Endothelial cell of umbilical vein (primary cell): Measurements from ENCODE around the gene VSNL1. TPM values are rescaled to one million over a fixed set of nuclear protein-coding genes. Genes with fewer than 3 reads are reported as not detected.

Experiments
- BruUV-seq: library from RNA; stranded (reverse); fragments of 400-500 nt; replicated peaks from 2 replicates; lab custom pipeline; 2021; lab: Mats Ljungman, UMichigan
- CTCF ChIA-PET: fragments of 300-600, 350-600 bp; sonication (Branson Sonifier 250); formaldehyde crosslinking; loops from one replicate; lab custom pipeline; 2021; ENCODE audit warnings: antibody characterized with exemption, inconsistent platforms; lab: Charles Lee
- POLR2A ChIA-PET: fragments of 300-600, 350-600 bp; sonication (Branson Sonifier 250); formaldehyde crosslinking; loops from one replicate; lab custom pipeline; 2021; ENCODE audit warnings: antibody characterized with exemption, inconsistent platforms; lab: Charles Lee
- DNase-seq: peaks from one replicate; pipeline ENCODE4 v3.0.0-alpha.2; 2011; ENCODE audit warnings: low read depth, low spot score
- FAIRE-seq: peaks from 2 replicates; lab custom pipeline; 2011; peaks lifted over from hg19 to GRCh38; lab: Jason Lieb, UNC
- H2AFZ ChIP-seq: 2 replicates; pipeline ENCODE4 v1.6.0; 2012; ENCODE audit warnings: low read depth, low read length, control low read depth, inconsistent platforms
- H3K27ac ChIP-seq: 2 replicates; pipeline ENCODE4 v1.5.1; 2011; ENCODE audit warnings: low read depth, mild to moderate bottlenecking, control low read depth, low read length, moderate library complexity; ENCODE audit not compliant: insufficient read depth
- H3K27me3 ChIP-seq, 2 experiments: 2 replicates each; pipeline versions ENCODE4 v1.6.0 to v1.6.1; 2011; ENCODE audit warnings: low read length in 2 of 2, mixed read lengths in 1 of 2; ENCODE audit not compliant: control insufficient read depth in 2 of 2, insufficient read depth in 2 of 2
- H3K36me3 ChIP-seq, 2 experiments: 2 replicates in 1 of 2; 3 replicates in 1 of 2; pipeline ENCODE4 v1.5.1; 2011; ENCODE audit warnings: low read length in 2 of 2, mild to moderate bottlenecking in 1 of 2, moderate library complexity in 1 of 2; ENCODE audit not compliant: control insufficient read depth in 2 of 2, insufficient read depth in 2 of 2; ENCODE audit errors: extremely low read depth in 1 of 2
- H3K4me1 ChIP-seq: 3 replicates; pipeline ENCODE4 v1.5.1; 2011; ENCODE audit warnings: mild to moderate bottlenecking, low read length; ENCODE audit not compliant: control insufficient read depth, insufficient read depth; ENCODE audit errors: extremely low read depth
- H3K4me2 ChIP-seq: 2 replicates; pipeline ENCODE4 v1.6.1; 2011; ENCODE audit warnings: low read length, control low read depth, mixed read lengths; ENCODE audit not compliant: insufficient read depth
- H3K4me3 ChIP-seq, 3 experiments: fragments of 200-600 bp in 1 of 3; sonication (generic), shearing (Covaris generic) in 1 of 3; replicated peaks in 1 of 3; 2 replicates each; pipeline ENCODE4 v1.5.1; 2011 to 2016; ENCODE audit warnings: control low read depth in 3 of 3, low read length in 3 of 3, mild to moderate bottlenecking in 2 of 3, inconsistent platforms in 1 of 3, low read depth in 1 of 3, moderate library complexity in 1 of 3; ENCODE audit not compliant: insufficient read depth in 1 of 3
- H3K79me2 ChIP-seq: 2 replicates; pipeline ENCODE4 v1.6.0; 2012; ENCODE audit warnings: low read length, inconsistent platforms; ENCODE audit not compliant: control insufficient read depth, insufficient read depth
- H3K9ac ChIP-seq: replicated peaks from 2 replicates; pipeline ENCODE3; 2011; ENCODE audit warnings: low read length, control low read depth; ENCODE audit not compliant: insufficient read depth; ENCODE audit errors: extremely low read depth
- H3K9me1 ChIP-seq: replicated peaks from 3 replicates; pipeline ENCODE4 v1.6.0; 2011; ENCODE audit warnings: mild to moderate bottlenecking, low read length; ENCODE audit not compliant: control insufficient read depth, insufficient read depth; ENCODE audit errors: extremely low read depth
- H3K9me3 ChIP-seq: replicated peaks from 2 replicates; pipeline ENCODE4 v1.5.1; 2012; ENCODE audit warnings: low read length, inconsistent platforms; ENCODE audit not compliant: control insufficient read depth, insufficient read depth
- H4K20me1 ChIP-seq: replicated peaks from 2 replicates; pipeline ENCODE3; 2011; ENCODE audit warnings: mild to moderate bottlenecking, low read length; ENCODE audit not compliant: control insufficient read depth, insufficient read depth; ENCODE audit errors: extremely low read depth
- CTCF ChIP-seq, 2 donors: IDR thresholded peaks; 1 replicate in 1 of 2; 2 replicates in 1 of 2; pipeline ENCODE4 v1.5.1; 2011; ENCODE audit warnings: low read length in 2 of 2, mild to moderate bottlenecking in 2 of 2, moderate library complexity in 2 of 2, control low read depth in 1 of 2, inconsistent platforms in 1 of 2, low read depth in 1 of 2; ENCODE audit not compliant: insufficient read depth in 1 of 2; ENCODE audit errors: extremely low read depth in 1 of 2
- EZH2 ChIP-seq: IDR thresholded peaks from 2 replicates; pipeline ENCODE4 v1.6.1; 2012; ENCODE audit warnings: borderline replicate concordance, low read depth, mild to moderate bottlenecking, moderate library complexity, low read length, inconsistent platforms; ENCODE audit not compliant: severe bottlenecking
- GATA2 ChIP-seq: IDR thresholded peaks from 2 replicates; pipeline ENCODE4 v1.7.0; 2011; ENCODE audit warnings: low read depth, mild to moderate bottlenecking, moderate library complexity, mixed read lengths, low read length; ENCODE audit not compliant: insufficient read length, insufficient read depth
- JUN ChIP-seq: IDR thresholded peaks from 2 replicates; pipeline ENCODE4 v1.6.1; 2011; ENCODE audit warnings: borderline replicate concordance, low read depth; ENCODE audit not compliant: insufficient read length, insufficient read depth
- MYC ChIP-seq: IDR thresholded peaks from one replicate; pipeline ENCODE4 v1.6.1; 2011; ENCODE audit warnings: mild to moderate bottlenecking, low read depth, low read length
- POLR2A ChIP-seq: IDR thresholded peaks from 2 replicates; pipeline ENCODE4 v1.6.1; 2012; ENCODE audit warnings: low read depth, mild to moderate bottlenecking, control low read depth, low read length
- POLR2AphosphoS5 ChIP-seq: IDR thresholded peaks from 2 replicates; pipeline ENCODE4 v1.6.1; 2012; ENCODE audit warnings: low read depth, mild to moderate bottlenecking, control low read depth, low read length, moderate library complexity; ENCODE audit not compliant: insufficient read depth
- dilution Hi-C: fragments of 300-500 bp; cut with MboI; formaldehyde crosslinking; loops from one replicate; pipeline ENCODE4 v1.15.0; 2019; ENCODE audit warnings: low sequenced_read_pairs; ENCODE audit not compliant: extremely low pct_ligation_motif_present
- intact Hi-C: fragments of 100-400 bp; cut with micrococcal nuclease; formaldehyde crosslinking; loops from one replicate; pipeline ENCODE4 v1.10.0; 2022
- polyA plus RNA-seq, 4 experiments: library from polyadenylated mRNA; depleted of rRNA in 3 of 4; stranded (reverse) in 3 of 4; unstranded in 1 of 4; fragments of >200 nt; gene quantifications; 2 replicates each; pipeline versions ENCODE4 v1.2.1 to v1.2.3, GENCODE V29; 2011 to 2012; ENCODE audit warnings: missing spikeins in 1 of 4
- total RNA-seq: library from RNA; stranded (reverse); gene quantifications from 2 replicates; pipeline ENCODE4 v1.2.3, GENCODE V29; 2021

Gene VSNL1
- total and polyA plus RNA-seq, 2 donors (not counting 3 experiments of a cell fraction or from before 2014, with no cell fraction given), result not detected

GRCh38 chr2:17644997-17645720, 104.7 kb downstream of the VSNL1 start:
- no TSS peak for BruUV-seq
- CTCF ChIA-PET, result interaction anchor here (0.6 to 7.5 kb wide), 26 partner anchors 8 to 873 kb away, joined by 3 to 296 read pairs (median 5); partner anchors contain the start of gene GEN1
- H3K9me3 ChIP-seq, result no peaks in the 10 kb centered on the region
- H3K79me2 ChIP-seq, result no peaks in the 10 kb centered on the region
- no peaks in the 10 kb centered on the region for H4K20me1 ChIP-seq
- dilution Hi-C loops (no loop called here), intact Hi-C loops (loop anchor here (10.0 kb wide), 1 partner anchor 870 kb away; no protein-coding TSS in a partner anchor)
- H3K9me1 ChIP-seq, result no peaks in the 10 kb centered on the region
- H3K27ac ChIP-seq, result no peak overlapping the region
- no peak for DNase-seq
- no peak overlapping the region for H3K9ac ChIP-seq
- H2AFZ ChIP-seq, result no peak overlapping the region
- POLR2A ChIA-PET, result no interaction called here
- TF ChIP-seq EZH2 (no peak), MYC (no peak), JUN (no peak), GATA2 (no peak), POLR2AphosphoS5 (no peak), CTCF (IDR thresholded peaks at IDR 0.05; ENCODE audit: extremely low read depth in 1 of 2, insufficient read depth in 1 of 2, low read depth in 1 of 2, low read length in 2 of 2) (no peak), POLR2A (no peak)
- no peak overlapping the region for H3K4me2 ChIP-seq
- no peaks in the 10 kb centered on the region for H3K36me3 ChIP-seq
- no peaks in the 10 kb centered on the region for H3K27me3 ChIP-seq
- peaks cover 8% of the 10 kb centered on the region for H3K4me1 ChIP-seq
- FAIRE-seq, result no peak
- H3K4me3 ChIP-seq, result no peak overlapping the region
